Prostate gland (tissue), 2 donors: ENCODE data around the gene POU4F1. TPM values are rescaled to one million over a fixed set of nuclear protein-coding genes. Genes with fewer than 3 reads are reported as not detected.

Experiments
- DNase-seq: peaks from one replicate; pipeline ENCODE4 v3.0.0-alpha.2; 2019; ENCODE audit warnings: low spot score
- H3K27ac ChIP-seq, 2 donors: fragments of 200-600 bp; sonication (generic); 2 replicates each; pipeline ENCODE4 v1.5.1; 2017 to 2019
- H3K27me3 ChIP-seq: fragments of 200-600 bp; sonication (generic); replicated peaks from 2 replicates; pipeline ENCODE4 v1.5.1; 2019; ENCODE audit not compliant: insufficient read depth
- H3K36me3 ChIP-seq, 2 donors: fragments of 200-600 bp; sonication (generic); 1 replicate in 1 of 2; 2 replicates in 1 of 2; pipeline versions ENCODE4 v1.5.1 to v1.8.1; 2017 to 2019
- H3K4me1 ChIP-seq: fragments of 200-600 bp; sonication (generic); replicated peaks from 2 replicates; pipeline ENCODE4 v1.5.1; 2019
- H3K4me3 ChIP-seq, 2 donors: fragments of 200-600 bp; sonication (generic); 2 replicates each; pipeline ENCODE4 v1.5.1; 2017 to 2019
- H3K9me3 ChIP-seq: fragments of 200-600 bp; sonication (generic); 2 replicates; pipeline ENCODE4 v1.5.1; 2017
- POLR2A ChIP-seq: fragments of 450-650 bp; IDR thresholded peaks from one replicate; pipeline ENCODE4 v1.6.1; 2016; ENCODE audit warnings: antibody characterized with exemption, mild to moderate bottlenecking
- POLR2AphosphoS5 ChIP-seq: sonication (generic); formaldehyde crosslinking; IDR thresholded peaks from one replicate; pipeline ENCODE4 v1.6.1; 2017; ENCODE audit warnings: antibody characterized with exemption
- WGBS: methylation state at CpG from one replicate; pipeline ENCODE4 v1.1.5; 2018; 5-methylcytosine and 5-hydroxymethylcytosine counted together
- intact Hi-C: fragments of 100-400 bp; cut with DNase I; formaldehyde crosslinking; loops from one replicate; pipeline ENCODE4 v1.14.2; 2022
- total RNA-seq, 2 donors: library from RNA; depleted of rRNA; stranded (reverse); fragments of >200 nt; gene quantifications; one replicate each; pipeline ENCODE4 v1.1.0, GENCODE V29; 2016
- TF ChIP-seq, protein P1 (sequence below), 4 experiments: fragments of 200-600 bp in 2 of 4; fragments of 450-650 bp in 2 of 4; sonication (generic) in 2 of 4; IDR thresholded peaks; 1 replicate in 3 of 4; 2 replicates in 1 of 4; pipeline ENCODE4 v1.5.1; 2016 to 2019; ENCODE audit warnings: antibody characterized with exemption in 4 of 4, mild to moderate bottlenecking in 2 of 4, moderate library complexity in 2 of 4

The POU4F1 gene
- total RNA-seq, 2 donors from 2014 or later, result 0.68 TPM; not detected in 1

GRCh38 chr13:78598966-78599644 lies 4.2 kb downstream of the POU4F1 start:
- intact Hi-C loops, result no loop called here
- no peaks in the 10 kb centered on the region for H3K36me3 ChIP-seq
- TF ChIP-seq POLR2AphosphoS5 (no peak), POLR2A (no peak)
- TF ChIP-seq, protein P1, sequence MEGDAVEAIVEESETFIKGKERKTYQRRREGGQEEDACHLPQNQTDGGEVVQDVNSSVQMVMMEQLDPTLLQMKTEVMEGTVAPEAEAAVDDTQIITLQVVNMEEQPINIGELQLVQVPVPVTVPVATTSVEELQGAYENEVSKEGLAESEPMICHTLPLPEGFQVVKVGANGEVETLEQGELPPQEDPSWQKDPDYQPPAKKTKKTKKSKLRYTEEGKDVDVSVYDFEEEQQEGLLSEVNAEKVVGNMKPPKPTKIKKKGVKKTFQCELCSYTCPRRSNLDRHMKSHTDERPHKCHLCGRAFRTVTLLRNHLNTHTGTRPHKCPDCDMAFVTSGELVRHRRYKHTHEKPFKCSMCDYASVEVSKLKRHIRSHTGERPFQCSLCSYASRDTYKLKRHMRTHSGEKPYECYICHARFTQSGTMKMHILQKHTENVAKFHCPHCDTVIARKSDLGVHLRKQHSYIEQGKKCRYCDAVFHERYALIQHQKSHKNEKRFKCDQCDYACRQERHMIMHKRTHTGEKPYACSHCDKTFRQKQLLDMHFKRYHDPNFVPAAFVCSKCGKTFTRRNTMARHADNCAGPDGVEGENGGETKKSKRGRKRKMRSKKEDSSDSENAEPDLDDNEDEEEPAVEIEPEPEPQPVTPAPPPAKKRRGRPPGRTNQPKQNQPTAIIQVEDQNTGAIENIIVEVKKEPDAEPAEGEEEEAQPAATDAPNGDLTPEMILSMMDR (IDR thresholded peaks at IDR 0.05), result no peak
- H3K4me1 ChIP-seq, result peaks cover 4% of the 10 kb centered on the region
- 13% methylated on average over 5 of the region's 5 CpGs for WGBS
- no peak for DNase-seq
- H3K9me3 ChIP-seq, result no peaks in the 10 kb centered on the region
- H3K4me3 ChIP-seq, result no peak overlapping the region
- no peak overlapping the region for H3K27ac ChIP-seq
- peaks cover 72% of the 10 kb centered on the region for H3K27me3 ChIP-seq

- Histone ChIP-seq H3K4me1 (peaks cover 4% of the 10 kb centered on the region), H3K9me3 (no peaks in the 10 kb centered on the region), H3K27me3 (peaks cover 75% of the 10 kb centered on the region), H3K36me3 (no peaks in the 10 kb centered on the region), H3K27ac (no peak overlapping the region), H3K4me3 (no peak overlapping the region)
- TF ChIP-seq POLR2A (no peak), POLR2AphosphoS5 (no peak)
- TF ChIP-seq, protein P1 (IDR thresholded peaks at IDR 0.05), result no peak
- no peak for DNase-seq
- 8% methylated on average over 3 of the region's 3 CpGs for WGBS
- intact Hi-C loops, result no loop called here
Measured at GRCh38 chr13:78598116-78598781, 5.1 kb downstream of the POU4F1 start.

DNA sequence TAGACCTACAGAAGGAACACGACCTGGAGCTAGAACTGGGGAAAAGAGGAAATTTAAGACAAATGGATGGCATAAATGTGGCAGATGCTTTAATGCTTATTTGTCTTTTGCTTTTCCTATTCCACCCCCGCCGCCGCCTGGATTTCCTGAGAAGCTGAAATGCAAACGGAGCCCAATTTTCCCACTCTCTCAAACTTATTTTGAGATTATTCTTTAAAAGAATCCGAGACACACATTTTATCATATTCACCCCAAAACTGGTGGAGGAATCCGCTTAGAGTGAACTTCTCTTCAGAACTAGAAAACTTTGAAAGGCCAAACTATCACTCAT lies 5.8 kb downstream of the POU4F1 start:
- Histone ChIP-seq H3K36me3 (no peaks in the 10 kb centered on the region), H3K4me3 (no peak overlapping the region), H3K9me3 (no peaks in the 10 kb centered on the region), H3K27ac (no peak overlapping the region), H3K4me1 (no peaks in the 10 kb centered on the region), H3K27me3 (peaks cover 70% of the 10 kb centered on the region)
- WGBS, result 18% methylated on average over 7 of the region's 7 CpGs
- TF ChIP-seq POLR2A (no peak), POLR2AphosphoS5 (no peak)
- TF ChIP-seq, protein P1 (IDR thresholded peaks at IDR 0.05), result no peak
- DNase-seq, result no peak
- intact Hi-C loops, result no loop called here

- Histone ChIP-seq H3K27me3 (peaks cover 70% of the 10 kb centered on the region), H3K36me3 (no peaks in the 10 kb centered on the region), H3K4me1 (no peaks in the 10 kb centered on the region), H3K4me3 (no peak overlapping the region), H3K27ac (no peak overlapping the region), H3K9me3 (no peaks in the 10 kb centered on the region)
- TF ChIP-seq POLR2A (no peak), POLR2AphosphoS5 (no peak)
- TF ChIP-seq, protein P1 (IDR thresholded peaks at IDR 0.05), result no peak
- WGBS, result 8% methylated on average over 50 of the region's 50 CpGs
- intact Hi-C loops, result no loop called here
- DNase-seq, result no peak
Measured at GRCh38 chr13:78596736-78597601, 6.4 kb downstream of the POU4F1 start.
